RWPE2 (cell line): ENCODE results near the gene RNF213.

Experiments used
- ATAC-seq: fragments of 200-7000 bp; cut with Tn5 transposase; 3 replicates; pipeline ENCODE4 v1.9.1; 2021; ENCODE audit warnings: low read depth
- DNase-seq: peaks from one replicate; pipeline ENCODE4 v3.0.0-alpha.2; 2020; ENCODE audit warnings: low spot score
- H3K27ac ChIP-seq: fragments of 450-650 bp; 2 replicates; pipeline ENCODE4 v1.5.1; 2017; ENCODE audit warnings: mild to moderate bottlenecking; ENCODE audit not compliant: poor library complexity, severe bottlenecking
- H3K27me3 ChIP-seq: fragments of 250-450 bp; sonication (Bioruptor Pico); 2 replicates; pipeline ENCODE4 v1.5.1; 2021; ENCODE audit warnings: mild to moderate bottlenecking, moderate library complexity; ENCODE audit not compliant: insufficient read depth, poor library complexity, severe bottlenecking
- H3K36me3 ChIP-seq: fragments of 250-450 bp; sonication (Bioruptor Pico); 2 replicates; pipeline ENCODE4 v1.5.1; 2020; ENCODE audit warnings: low read depth, mild to moderate bottlenecking, moderate library complexity
- H3K4me1 ChIP-seq: fragments of 250-450 bp; sonication (Bioruptor Pico); 2 replicates; pipeline ENCODE4 v1.5.1; 2021; ENCODE audit warnings: mild to moderate bottlenecking, moderate library complexity; ENCODE audit not compliant: insufficient read depth, poor library complexity, severe bottlenecking
- H3K4me3 ChIP-seq: fragments of 250-450 bp; sonication (Bioruptor Pico); 2 replicates; pipeline ENCODE4 v1.5.1; 2021; ENCODE audit warnings: mild to moderate bottlenecking, moderate library complexity; ENCODE audit not compliant: severe bottlenecking
- H3K9me3 ChIP-seq: fragments of 250-450 bp; sonication (Bioruptor Pico); 2 replicates; pipeline ENCODE4 v1.5.1; 2021; ENCODE audit warnings: mild to moderate bottlenecking, moderate library complexity; ENCODE audit not compliant: severe bottlenecking
- TF ChIP-seq, protein P1 (sequence below): fragments of 450-650 bp; IDR thresholded peaks from one replicate; pipeline ENCODE4 v1.5.1; 2017; ENCODE audit warnings: mild to moderate bottlenecking, moderate library complexity; ENCODE audit not compliant: poor library complexity, severe bottlenecking

The RNF213 gene

GRCh38 chr17:80218391-80218790 is 42.3 kb upstream of the RNF213 start:
- ATAC-seq (no peak), DNase-seq (no peak)
- H3K4me3 ChIP-seq, result no peak overlapping the region
- no peaks in the 10 kb centered on the region for H3K9me3 ChIP-seq
- H3K36me3 ChIP-seq, result peaks cover 5% of the 10 kb centered on the region; the same call in 1 of the 2 replicates
- no peaks in the 10 kb centered on the region for H3K27me3 ChIP-seq
- H3K4me1 ChIP-seq, result no peaks in the 10 kb centered on the region
- H3K27ac ChIP-seq, result peak overlapping the region; percentile 61
- TF ChIP-seq, protein P1, sequence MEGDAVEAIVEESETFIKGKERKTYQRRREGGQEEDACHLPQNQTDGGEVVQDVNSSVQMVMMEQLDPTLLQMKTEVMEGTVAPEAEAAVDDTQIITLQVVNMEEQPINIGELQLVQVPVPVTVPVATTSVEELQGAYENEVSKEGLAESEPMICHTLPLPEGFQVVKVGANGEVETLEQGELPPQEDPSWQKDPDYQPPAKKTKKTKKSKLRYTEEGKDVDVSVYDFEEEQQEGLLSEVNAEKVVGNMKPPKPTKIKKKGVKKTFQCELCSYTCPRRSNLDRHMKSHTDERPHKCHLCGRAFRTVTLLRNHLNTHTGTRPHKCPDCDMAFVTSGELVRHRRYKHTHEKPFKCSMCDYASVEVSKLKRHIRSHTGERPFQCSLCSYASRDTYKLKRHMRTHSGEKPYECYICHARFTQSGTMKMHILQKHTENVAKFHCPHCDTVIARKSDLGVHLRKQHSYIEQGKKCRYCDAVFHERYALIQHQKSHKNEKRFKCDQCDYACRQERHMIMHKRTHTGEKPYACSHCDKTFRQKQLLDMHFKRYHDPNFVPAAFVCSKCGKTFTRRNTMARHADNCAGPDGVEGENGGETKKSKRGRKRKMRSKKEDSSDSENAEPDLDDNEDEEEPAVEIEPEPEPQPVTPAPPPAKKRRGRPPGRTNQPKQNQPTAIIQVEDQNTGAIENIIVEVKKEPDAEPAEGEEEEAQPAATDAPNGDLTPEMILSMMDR, result no peak

DNA sequence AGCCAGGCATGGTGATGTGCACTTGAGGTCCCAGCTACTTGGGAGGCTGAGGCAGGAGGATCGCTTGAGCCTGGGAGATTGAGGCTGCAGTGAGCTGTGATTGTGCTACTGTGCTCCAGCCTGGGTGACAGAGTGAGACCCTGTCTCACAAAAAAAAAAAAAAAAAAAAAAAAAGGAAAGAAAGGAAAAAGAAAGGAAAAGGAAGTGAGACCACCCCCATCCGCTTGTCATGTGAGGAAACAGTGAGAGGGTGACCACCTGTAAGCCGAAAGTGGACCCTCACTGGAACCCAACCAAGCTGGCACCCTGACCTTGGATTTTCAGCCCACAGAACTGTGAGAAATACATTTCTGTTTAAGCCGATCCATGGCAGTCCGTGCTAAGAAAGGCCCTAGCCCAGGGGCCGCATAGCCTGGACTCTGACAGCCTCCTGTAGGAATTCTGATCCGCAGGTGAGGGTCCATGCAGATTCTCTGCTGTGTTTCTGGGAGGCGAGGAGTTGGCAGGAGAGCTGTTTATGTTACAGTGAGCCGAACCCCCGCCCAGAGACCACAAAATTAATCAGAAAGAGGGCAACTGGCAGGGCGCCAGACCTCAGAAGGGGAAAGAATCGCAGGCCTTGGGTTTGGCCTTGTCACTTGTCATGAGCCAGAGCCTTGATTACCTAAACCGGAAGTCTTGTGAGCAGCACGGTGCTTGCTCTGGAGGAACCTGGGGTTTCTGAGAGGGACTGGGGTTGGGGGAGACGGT is 41.5 kb upstream of the RNF213 start:
- Histone ChIP-seq H3K9me3 (no peaks in the 10 kb centered on the region), H3K4me1 (no peaks in the 10 kb centered on the region), H3K4me3 (peak overlapping the region; percentile 77), H3K36me3 (peaks cover 5% of the 10 kb centered on the region; the same call in 1 of the 2 replicates), H3K27me3 (no peaks in the 10 kb centered on the region), H3K27ac (peak overlapping the region; percentile 61)
- DNase-seq (no peak), ATAC-seq (peak; percentile 24)
- TF ChIP-seq, protein P1, result no peak

DNA sequence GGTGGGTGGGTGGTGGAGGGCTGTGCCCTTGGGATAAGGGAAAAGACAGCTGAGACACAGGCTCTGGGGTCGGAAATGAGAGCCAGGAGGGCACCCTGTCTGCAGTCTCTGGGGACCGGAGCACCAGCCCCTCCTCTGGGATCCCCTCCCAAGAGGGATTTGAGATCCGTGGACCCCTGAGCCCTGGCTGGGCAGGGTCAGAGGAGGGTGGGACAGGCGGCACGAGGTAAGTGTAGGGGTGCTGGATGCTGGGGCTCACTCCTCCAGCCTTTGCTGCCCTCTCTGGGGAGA is 40.9 kb upstream of the RNF213 start:
- peak overlapping the region; percentile 61 for H3K27ac ChIP-seq
- TF ChIP-seq, protein P1, result no peak
- peak overlapping the region; percentile 77 for H3K4me3 ChIP-seq
- no peaks in the 10 kb centered on the region for H3K4me1 ChIP-seq
- H3K9me3 ChIP-seq, result no peaks in the 10 kb centered on the region
- ATAC-seq (peak; percentile 40; the same call in 2 of the 3 replicates), DNase-seq (peak; percentile 49)
- no peaks in the 10 kb centered on the region for H3K27me3 ChIP-seq
- H3K36me3 ChIP-seq, result peaks cover 5% of the 10 kb centered on the region; the same call in 1 of the 2 replicates

DNA sequence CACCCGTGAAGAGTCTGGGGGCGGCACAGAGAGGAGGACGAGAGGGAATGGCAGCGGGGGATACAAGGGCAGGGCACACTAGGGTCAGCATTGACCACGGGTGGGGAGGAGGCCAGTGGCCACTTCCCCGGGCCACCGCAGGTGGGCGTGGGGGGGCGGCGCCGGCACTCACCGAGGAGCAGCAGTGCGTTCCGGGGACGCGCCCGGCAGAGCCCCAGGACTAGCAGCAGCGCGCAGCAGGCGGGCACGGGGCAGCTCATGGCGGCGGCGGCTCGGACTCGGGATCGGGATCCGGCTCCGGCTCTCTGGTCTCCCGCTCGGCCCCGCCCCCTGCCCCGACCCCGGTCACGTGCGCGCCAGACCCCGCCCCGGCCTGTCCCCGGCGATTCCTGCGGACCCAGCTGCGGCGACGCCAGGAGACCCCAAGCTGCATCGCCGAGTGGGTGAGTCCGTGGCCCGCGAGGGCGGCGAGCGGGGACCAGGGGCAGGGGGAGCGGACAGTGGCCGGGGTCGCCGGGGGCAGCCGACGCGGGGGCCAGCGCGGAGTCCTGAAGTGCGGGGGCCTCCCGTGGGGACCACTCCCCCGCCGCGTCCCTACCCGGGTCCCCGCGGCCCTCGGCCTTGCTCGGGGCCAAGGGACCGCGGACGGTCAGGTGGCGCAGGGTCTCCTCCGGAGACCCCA is 40.5 kb upstream of the RNF213 start, which contains the start of the genes SGSH and SLC26A11:
TSS of gene SGSH (minus strand) at position 280 of the 682 bp plus-strand sequence. CDS start at position 260, 20 bp downstream.
TSS of gene SLC26A11 (plus strand) at position 374 of the 682 bp plus-strand sequence. CDS start 1,134 bp downstream, outside the sequence.
- Histone ChIP-seq H3K4me3 (peak within 1 kb of the TSS; percentile 77), H3K4me1 (no peaks in the 10 kb centered on the region), H3K27me3 (no peaks in the 10 kb centered on the region), H3K9me3 (no peaks in the 10 kb centered on the region), H3K27ac (peak within 1 kb of the TSS; percentile 61), H3K36me3 (peaks cover 5% of the 10 kb centered on the region; the same call in 1 of the 2 replicates)
- DNase-seq (no peak), ATAC-seq (peak; percentile 83)
- TF ChIP-seq, protein P1, result no peak
